Stomach (tissue), 9 donors: ENCODE data around the gene CCDC6. TPM values are rescaled to one million over a fixed set of nuclear protein-coding genes. Genes with fewer than 3 reads are reported as not detected.

ENCODE experiments used
- DNase-seq, 2 donors: peaks; one replicate each; pipeline versions ENCODE4 v3.0.0 to v3.0.0-alpha.2; 2013 to 2019
- H3K27ac ChIP-seq, 5 donors: fragments of 200-600 bp in 4 of 5; sonication (generic) in 4 of 5; one replicate each; pipeline ENCODE4 v1.5.1; 2013 to 2019; ENCODE audit warnings: mild to moderate bottlenecking in 1 of 5, moderate library complexity in 1 of 5
- H3K27me3 ChIP-seq, 3 donors: fragments of 200-600 bp; sonication (generic); one replicate each; pipeline ENCODE4 v1.5.1; 2017 to 2019; ENCODE audit warnings: mixed run types in 1 of 3
- H3K36me3 ChIP-seq, 4 donors: fragments of 200-600 bp; sonication (generic); 1 replicate in 3 of 4; 2 replicates in 1 of 4; pipeline ENCODE4 v1.5.1; 2016 to 2019
- H3K4me1 ChIP-seq, 4 donors: fragments of 200-600 bp; sonication (generic); one replicate each; pipeline ENCODE4 v1.5.1; 2016 to 2019
- H3K4me3 ChIP-seq, 4 donors: fragments of 200-600 bp; sonication (generic) in 3 of 4; one replicate each; pipeline ENCODE4 v1.5.1; 2016 to 2019; ENCODE audit warnings: mild to moderate bottlenecking in 1 of 4
- H3K9me3 ChIP-seq, 4 donors: fragments of 200-600 bp; sonication (generic); one replicate each; pipeline ENCODE4 v1.5.1; 2016 to 2019
- CTCF ChIP-seq, 7 experiments: fragments of 450-650 bp in 4 of 7; fragments of 200-600 bp in 3 of 7; sonication (generic) in 3 of 7; IDR thresholded peaks; one replicate each; pipeline ENCODE4 v1.5.1; 2016 to 2019; ENCODE audit warnings: antibody characterized with exemption in 7 of 7, control low read depth in 2 of 7, mild to moderate bottlenecking in 1 of 7
- EP300 ChIP-seq: sonication (generic); formaldehyde crosslinking; IDR thresholded peaks from one replicate; pipeline ENCODE4 v1.6.1; 2017; ENCODE audit warnings: antibody characterized with exemption
- POLR2A ChIP-seq, 4 donors: fragments of 450-650 bp; IDR thresholded peaks; one replicate each; pipeline ENCODE4 v1.6.1; 2016; ENCODE audit warnings: antibody characterized with exemption in 4 of 4, control low read depth in 2 of 4, mild to moderate bottlenecking in 1 of 4, moderate library complexity in 1 of 4
- POLR2AphosphoS5 ChIP-seq, 3 donors: sonication (generic); formaldehyde crosslinking; IDR thresholded peaks; one replicate each; pipeline ENCODE4 v1.6.1; 2016; ENCODE audit warnings: antibody characterized with exemption in 3 of 3
- WGBS, 5 donors: extraction: QIAGEN DNeasy Blood & Tissue Kit in 3 of 5; methylation state at CpG; one replicate each; pipeline versions ENCODE4 v1.1.5 to v1.1.7; 2013 to 2018; 5-methylcytosine and 5-hydroxymethylcytosine counted together
- intact Hi-C: fragments of 100-400 bp; cut with DNase I; formaldehyde crosslinking; loops from one replicate; pipeline ENCODE4 v1.15.1; 2023; ENCODE audit warnings: low total_unique reads
- polyA plus RNA-seq, 3 donors: library from polyadenylated mRNA; stranded (reverse); fragments of 200-250 nt; gene quantifications; one replicate each; pipeline ENCODE4 v1.2.3, GENCODE V29; 2013
- total RNA-seq, 5 donors: library from RNA; depleted of rRNA; stranded (reverse); fragments of >200 nt; gene quantifications; one replicate each; pipeline versions ENCODE4 v1.1.0 to v1.2.3, GENCODE V29; 2014 to 2016
- donor health status: healthy with polysubstance abuse.
- donor health status: Bipolar disorder and iron deficiency.
- donor health status: healthy.

The CCDC6 gene
- total and polyA plus RNA-seq, 8 donors, result 12.5 to 56.0 (median 17.0) TPM

GRCh38 chr10:59754951-59755350 is 151.4 kb downstream of the CCDC6 start:
- Histone ChIP-seq H3K4me3 (no peak overlapping the region), H3K9me3 (peaks cover 0 to 7% (median 1%) of the 10 kb centered on the region in 4 donors), H3K27ac (no peak overlapping the region), H3K4me1 (no peaks in the 10 kb centered on the region), H3K27me3 (no peaks in the 10 kb centered on the region), H3K36me3 (no peaks in the 10 kb centered on the region)
- TF ChIP-seq EP300 (no peak), CTCF (IDR thresholded peaks at IDR 0.05) (no peak), POLR2AphosphoS5 (IDR thresholded peaks at IDR 0.05) (no peak), POLR2A (IDR thresholded peaks at IDR 0.05) (no peak)
- intact Hi-C loops, result no loop called here
- no peak for DNase-seq
- WGBS, 5 donors, result 81 to 92% (median 85%) methylated on average over 4 of the region's 4 CpGs

- intact Hi-C loops, result no loop called here
- H3K36me3 ChIP-seq, result no peaks in the 10 kb centered on the region
- no peaks in the 10 kb centered on the region for H3K4me1 ChIP-seq
- H3K9me3 ChIP-seq, result no peaks in the 10 kb centered on the region
- DNase-seq, result peak in 1 of 2 donors; percentile 24
- H3K27ac ChIP-seq, result no peak within 1 kb of the TSS
- no peak for TF ChIP-seq POLR2A (IDR thresholded peaks at IDR 0.05)
- TF ChIP-seq EP300, result no peak
- no peak for TF ChIP-seq CTCF (IDR thresholded peaks at IDR 0.05)
- TF ChIP-seq POLR2AphosphoS5 (IDR thresholded peaks at IDR 0.05), result no peak
- no peak within 1 kb of the TSS for H3K4me3 ChIP-seq
- H3K27me3 ChIP-seq, result no peaks in the 10 kb centered on the region
- WGBS, 5 donors, result 51 to 65% (median 62%) methylated on average over 3 of the region's 3 CpGs
These were observed 153.1 kb downstream of the CCDC6 start, which contains the start of gene MRLN for GRCh38 chr10:59753267-59753666. Gene MRLN, minus strand, starts transcription at chr10:59753455.

- Histone ChIP-seq H3K36me3 (no peaks in the 10 kb centered on the region), H3K27me3 (no peaks in the 10 kb centered on the region), H3K27ac (no peak overlapping the region), H3K4me1 (no peaks in the 10 kb centered on the region), H3K4me3 (no peak overlapping the region), H3K9me3 (no peaks in the 10 kb centered on the region)
- no peak for DNase-seq
- TF ChIP-seq POLR2AphosphoS5 (IDR thresholded peaks at IDR 0.05) (no peak), CTCF (IDR thresholded peaks at IDR 0.05) (no peak), EP300 (no peak), POLR2A (IDR thresholded peaks at IDR 0.05) (no peak)
- 59 to 67% (median 64%) methylated on average over 2 of the region's 2 CpGs for WGBS, 5 donors
- intact Hi-C loops, result no loop called here
These were observed 153.9 kb downstream of the CCDC6 start for GRCh38 chr10:59752278-59752940.

- Histone ChIP-seq H3K36me3 (no peaks in the 10 kb centered on the region), H3K27ac (no peak overlapping the region), H3K9me3 (no peaks in the 10 kb centered on the region), H3K4me1 (no peaks in the 10 kb centered on the region), H3K27me3 (no peaks in the 10 kb centered on the region), H3K4me3 (no peak overlapping the region)
- no peak for TF ChIP-seq POLR2A (IDR thresholded peaks at IDR 0.05)
- TF ChIP-seq POLR2AphosphoS5 (IDR thresholded peaks at IDR 0.05), result no peak
- no peak for TF ChIP-seq CTCF (IDR thresholded peaks at IDR 0.05)
- no peak for TF ChIP-seq EP300
- intact Hi-C loops, result no loop called here
- no peak for DNase-seq
- 68 to 84% (median 80%) methylated on average over 12 of the region's 12 CpGs for WGBS, 5 donors
These were observed 156.0 kb downstream of the CCDC6 start for GRCh38 chr10:59750155-59750945.
